A673 (cell line): ENCODE results near the gene TRPT1. TPM values are rescaled to one million over a fixed set of nuclear protein-coding genes. Genes with fewer than 3 reads are reported as not detected.

ENCODE experiments used
- BruUV-seq: library from RNA; stranded (reverse); fragments of 400-500 nt; replicated peaks from 2 replicates; lab custom pipeline; 2021; lab: Mats Ljungman, UMichigan
- CTCF ChIA-PET: fragments of 300-600 bp; sonication (Branson Sonifier 250); formaldehyde crosslinking; loops from one replicate; lab custom pipeline; 2022; ENCODE audit warnings: antibody characterized with exemption; lab: Charles Lee
- POLR2A ChIA-PET: fragments of 300-600 bp; sonication (Branson Sonifier 250); formaldehyde crosslinking; loops from one replicate; lab custom pipeline; 2022; ENCODE audit warnings: antibody characterized with exemption; ENCODE audit not compliant: low non-redundant PET; lab: Charles Lee
- DNase-seq: peaks from one replicate; pipeline ENCODE4 v3.0.0-alpha.2; 2015; ENCODE audit warnings: low spot score
- H3K27ac ChIP-seq: fragments of 200-600 bp; sonication (generic); 2 replicates; pipeline ENCODE4 v1.5.1; 2016; ENCODE audit warnings: mixed run types, low read depth, mild to moderate bottlenecking, mixed read lengths, antibody characterized with exemption, low read length; ENCODE audit not compliant: poor library complexity, severe bottlenecking
- H3K27me3 ChIP-seq: fragments of 200-600 bp; sonication (generic); replicated peaks from 2 replicates; pipeline ENCODE4 v1.6.1; 2017; ENCODE audit warnings: mixed run types, low read depth, mild to moderate bottlenecking, mixed read lengths, antibody characterized with exemption, low read length; ENCODE audit not compliant: insufficient read depth, poor library complexity
- H3K36me3 ChIP-seq: fragments of 200-600 bp; sonication (generic); 2 replicates; pipeline ENCODE4 v1.6.1; 2016; ENCODE audit warnings: mixed run types, mild to moderate bottlenecking, mixed read lengths, antibody characterized with exemption, low read length; ENCODE audit not compliant: insufficient read depth, poor library complexity, severe bottlenecking
- H3K4me1 ChIP-seq: fragments of 200-600 bp; sonication (generic); 2 replicates; pipeline ENCODE4 v1.6.1; 2017; ENCODE audit warnings: mixed run types, mild to moderate bottlenecking, mixed read lengths, antibody characterized with exemption, low read length; ENCODE audit not compliant: insufficient read depth, poor library complexity, severe bottlenecking
- H3K4me3 ChIP-seq: fragments of 200-600 bp; sonication (generic); 2 replicates; pipeline ENCODE4 v1.5.1; 2016; ENCODE audit warnings: low read depth, mixed run types, mild to moderate bottlenecking, mixed read lengths, low read length; ENCODE audit not compliant: poor library complexity, severe bottlenecking
- H3K9me3 ChIP-seq: fragments of 200-600 bp; sonication (generic); 2 replicates; pipeline ENCODE4 v1.6.1; 2016; ENCODE audit warnings: mixed run types, low read depth, mild to moderate bottlenecking, mixed read lengths, antibody characterized with exemption, low read length; ENCODE audit not compliant: poor library complexity, severe bottlenecking
- CTCF ChIP-seq: fragments of 300-800, 200-600 bp; sonication (generic); conservative IDR thresholded peaks from 2 replicates; pipeline ENCODE4 v1.5.1; 2017; ENCODE audit warnings: low read depth, mild to moderate bottlenecking, antibody characterized with exemption, low read length, moderate library complexity, mixed read lengths
- EZH2 ChIP-seq: fragments of 200-600 bp; sonication (generic); IDR thresholded peaks from 2 replicates; pipeline ENCODE4 v1.6.1; 2017; ENCODE audit warnings: borderline replicate concordance, low read depth, mild to moderate bottlenecking, mixed read lengths, antibody characterized with exemption, low read length; ENCODE audit not compliant: poor library complexity, severe bottlenecking
- intact Hi-C: fragments of 100-400 bp; cut with micrococcal nuclease; formaldehyde crosslinking; loops from one replicate; pipeline ENCODE4 v1.10.0; 2022; ENCODE audit not compliant: unreplicated experiment
- total RNA-seq: library from RNA; stranded (reverse); gene quantifications from 2 replicates; pipeline ENCODE4 v1.2.3, GENCODE V29; 2021

The TRPT1 gene
- total RNA-seq, 1 experiment from 2014 or later: 43.6 TPM

GRCh38 chr11:64219755-64220154 is 6.2 kb downstream of the TRPT1 start:
- no peak overlapping the region for H3K4me3 ChIP-seq
- no peak for DNase-seq
- intact Hi-C loops: no loop called here
- BruUV-seq: no TSS peak
- H3K27me3 ChIP-seq: no peaks in the 10 kb centered on the region
- ChIA-PET CTCF (no interaction called here), POLR2A (no interaction called here)
- no peak overlapping the region for H3K27ac ChIP-seq
- no peaks in the 10 kb centered on the region for H3K9me3 ChIP-seq
- H3K4me1 ChIP-seq: peaks cover 11% of the 10 kb centered on the region
- H3K36me3 ChIP-seq: peaks cover 52% of the 10 kb centered on the region
- TF ChIP-seq CTCF (no peak), EZH2 (no peak)

GRCh38 chr11:64219354-64219684 is 6.7 kb downstream of the TRPT1 start:
- Histone ChIP-seq H3K36me3 (peaks cover 48% of the 10 kb centered on the region), H3K4me1 (peaks cover 14% of the 10 kb centered on the region), H3K4me3 (no peak overlapping the region), H3K9me3 (no peaks in the 10 kb centered on the region), H3K27ac (no peak overlapping the region), H3K27me3 (no peaks in the 10 kb centered on the region)
- intact Hi-C loops: no loop called here
- CTCF ChIA-PET: no interaction called here
- no peak for TF ChIP-seq EZH2
- no peak for TF ChIP-seq CTCF
- POLR2A ChIA-PET: no interaction called here
- no peak for DNase-seq
- no TSS peak for BruUV-seq

- peaks cover 48% of the 10 kb centered on the region for H3K36me3 ChIP-seq
- H3K4me1 ChIP-seq: peaks cover 14% of the 10 kb centered on the region
- no peak overlapping the region for H3K4me3 ChIP-seq
- POLR2A ChIA-PET: no interaction called here
- intact Hi-C loops: no loop called here
- DNase-seq: no peak
- CTCF ChIA-PET: no interaction called here
- H3K27ac ChIP-seq: no peak overlapping the region
- no peaks in the 10 kb centered on the region for H3K27me3 ChIP-seq
- TF ChIP-seq CTCF (no peak), EZH2 (no peak)
- BruUV-seq: no TSS peak
- no peaks in the 10 kb centered on the region for H3K9me3 ChIP-seq
Measured at GRCh38 chr11:64218628-64219353, 7.2 kb downstream of the TRPT1 start.
